Measurements from ENCODE around the gene SORCS3.

DNA sequence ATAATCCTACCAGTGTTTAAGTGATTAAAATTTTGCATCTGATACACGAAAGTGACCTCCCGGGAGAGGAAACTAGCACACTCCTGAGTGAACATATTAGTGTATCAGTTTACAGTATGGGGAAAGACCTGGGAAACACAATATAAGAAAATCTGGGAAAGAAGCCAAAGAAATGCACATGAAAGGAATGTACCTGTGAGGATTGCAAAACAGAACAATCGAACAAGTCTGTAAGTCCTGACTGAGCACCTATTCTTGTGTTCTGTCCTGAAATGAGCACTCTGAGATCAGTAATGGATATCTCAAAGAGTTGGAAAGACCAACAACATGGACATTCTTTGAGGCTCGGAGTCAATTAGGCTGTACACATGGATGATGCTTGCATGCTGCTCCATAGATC, 554.7 kb downstream of the SORCS3 start:
- no peak for TF ChIP-seq TAF1 (conservative IDR thresholded peaks at IDR 0.05)
- TF ChIP-seq EGR1 (IDR thresholded peaks at IDR 0.05; ENCODE audit: low read depth in 2 of 2), result no peak
- no peak for TF ChIP-seq CTCF (IDR thresholded peaks at IDR 0.05; ENCODE audit: low read depth, low read length, missing input control)
- no peak for TF ChIP-seq FOXA1 (IDR thresholded peaks at IDR 0.05)
